Skeletal muscle satellite cell (primary cell): ENCODE measurements around the gene KCNJ8.

ENCODE experiments used
- H3K27me3 ChIP-seq: 2 replicates; pipeline ENCODE4 v1.7.0; 2013; ENCODE audit warnings: low read length; ENCODE audit not compliant: control insufficient read depth, insufficient read depth
- H3K36me3 ChIP-seq: 2 replicates; pipeline ENCODE4 v1.7.0; 2013; ENCODE audit warnings: mild to moderate bottlenecking, control low read depth, low read length; ENCODE audit not compliant: insufficient read depth
- H3K4me1 ChIP-seq: 2 replicates; pipeline ENCODE4 v1.7.0; 2013; ENCODE audit warnings: low read length; ENCODE audit not compliant: control insufficient read depth, insufficient read depth
- H3K4me2 ChIP-seq: 2 replicates; pipeline ENCODE4 v1.7.0; 2013; ENCODE audit warnings: mild to moderate bottlenecking, low read length
- H3K4me3 ChIP-seq: 2 replicates; pipeline ENCODE4 v1.7.0; 2013; ENCODE audit warnings: low read length
- H3K9ac ChIP-seq: 2 replicates; pipeline ENCODE4 v1.7.0; 2013; ENCODE audit warnings: mild to moderate bottlenecking, low read depth, low read length, moderate library complexity
- H3K9me3 ChIP-seq: replicated peaks from 2 replicates; pipeline ENCODE4 v1.7.0; 2013; ENCODE audit warnings: mild to moderate bottlenecking, control low read depth, low read length

The KCNJ8 gene

DNA sequence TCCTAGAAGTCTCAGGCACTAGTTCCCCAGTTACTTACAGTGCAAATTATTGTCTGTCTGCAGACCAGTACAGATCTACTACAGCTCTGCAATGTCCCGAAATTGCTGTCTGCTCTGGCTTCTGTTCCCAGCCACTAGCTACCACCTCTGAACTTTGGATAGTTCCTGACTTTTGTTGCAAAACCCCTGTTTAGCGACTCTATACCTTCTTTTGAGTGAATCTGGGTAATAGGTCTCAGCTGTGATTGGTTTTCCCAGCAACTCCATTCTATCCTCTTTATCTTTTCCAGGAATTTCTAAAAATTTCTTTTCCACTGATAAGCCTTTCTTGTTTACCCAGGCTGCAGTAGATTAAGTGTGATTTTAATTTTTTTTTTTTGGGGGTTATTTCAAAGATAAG, 16.8 kb downstream of the KCNJ8 start:
- H3K4me1 ChIP-seq: no peaks in the 10 kb centered on the region
- H3K9me3 ChIP-seq: no peaks in the 10 kb centered on the region
- no peak overlapping the region for H3K4me3 ChIP-seq
- H3K9ac ChIP-seq: no peak overlapping the region
- H3K36me3 ChIP-seq: no peaks in the 10 kb centered on the region
- H3K4me2 ChIP-seq: no peak overlapping the region
- H3K27me3 ChIP-seq: no peaks in the 10 kb centered on the region

- H3K9me3 ChIP-seq: no peaks in the 10 kb centered on the region
- H3K4me1 ChIP-seq: no peaks in the 10 kb centered on the region
- no peak overlapping the region for H3K9ac ChIP-seq
- H3K4me2 ChIP-seq: no peak overlapping the region
- no peaks in the 10 kb centered on the region for H3K36me3 ChIP-seq
- no peak overlapping the region for H3K4me3 ChIP-seq
- H3K27me3 ChIP-seq: no peaks in the 10 kb centered on the region
Observed at GRCh38 chr12:21756699-21757098, 17.8 kb downstream of the KCNJ8 start.

DNA sequence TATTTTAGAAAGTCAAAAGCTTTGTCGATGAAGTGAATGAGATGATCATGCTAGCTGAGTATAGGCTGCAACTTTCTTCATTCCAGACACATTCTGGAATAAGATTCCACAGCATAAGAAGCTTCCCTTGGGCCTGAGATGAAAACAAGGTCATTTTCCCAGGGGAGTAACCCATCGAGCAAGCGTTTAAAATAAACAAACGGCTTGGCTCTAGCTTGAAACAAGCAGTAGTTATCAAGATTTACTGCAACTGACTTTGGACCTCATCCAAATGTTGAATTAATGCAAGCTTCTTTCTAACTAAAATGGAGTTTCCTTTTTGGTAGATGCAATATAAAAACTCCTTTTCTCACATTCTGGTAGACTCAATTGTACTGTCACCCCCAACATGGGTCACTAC, 23.0 kb downstream of the KCNJ8 start:
- H3K9ac ChIP-seq: no peak overlapping the region
- no peaks in the 10 kb centered on the region for H3K27me3 ChIP-seq
- H3K4me2 ChIP-seq: no peak overlapping the region
- H3K4me3 ChIP-seq: no peak overlapping the region
- no peaks in the 10 kb centered on the region for H3K4me1 ChIP-seq
- no peaks in the 10 kb centered on the region for H3K9me3 ChIP-seq
- no peaks in the 10 kb centered on the region for H3K36me3 ChIP-seq

- no peak overlapping the region for H3K4me3 ChIP-seq
- H3K4me2 ChIP-seq: no peak overlapping the region
- H3K9ac ChIP-seq: no peak overlapping the region
- H3K9me3 ChIP-seq: no peaks in the 10 kb centered on the region
- H3K27me3 ChIP-seq: no peaks in the 10 kb centered on the region
- H3K4me1 ChIP-seq: no peaks in the 10 kb centered on the region
- H3K36me3 ChIP-seq: no peaks in the 10 kb centered on the region
Observed at GRCh38 chr12:21745258-21745657, 29.2 kb downstream of the KCNJ8 start.

GRCh38 chr12:21731144-21731543, 43.4 kb downstream of the KCNJ8 start:
- no peak overlapping the region for H3K4me3 ChIP-seq
- no peaks in the 10 kb centered on the region for H3K4me1 ChIP-seq
- H3K9ac ChIP-seq: no peak overlapping the region
- no peaks in the 10 kb centered on the region for H3K27me3 ChIP-seq
- H3K4me2 ChIP-seq: no peak overlapping the region
- H3K9me3 ChIP-seq: no peaks in the 10 kb centered on the region
- H3K36me3 ChIP-seq: no peaks in the 10 kb centered on the region

- no peak overlapping the region for H3K4me3 ChIP-seq
- H3K4me1 ChIP-seq: no peaks in the 10 kb centered on the region
- H3K36me3 ChIP-seq: no peaks in the 10 kb centered on the region
- H3K27me3 ChIP-seq: no peaks in the 10 kb centered on the region
- no peaks in the 10 kb centered on the region for H3K9me3 ChIP-seq
- no peak overlapping the region for H3K9ac ChIP-seq
- no peak overlapping the region for H3K4me2 ChIP-seq
Observed at GRCh38 chr12:21725731-21726130, 48.8 kb downstream of the KCNJ8 start.

GRCh38 chr12:21718944-21719650, 55.4 kb downstream of the KCNJ8 start:
- H3K9ac ChIP-seq: no peak overlapping the region
- no peak overlapping the region for H3K4me2 ChIP-seq
- H3K27me3 ChIP-seq: no peaks in the 10 kb centered on the region

DNA sequence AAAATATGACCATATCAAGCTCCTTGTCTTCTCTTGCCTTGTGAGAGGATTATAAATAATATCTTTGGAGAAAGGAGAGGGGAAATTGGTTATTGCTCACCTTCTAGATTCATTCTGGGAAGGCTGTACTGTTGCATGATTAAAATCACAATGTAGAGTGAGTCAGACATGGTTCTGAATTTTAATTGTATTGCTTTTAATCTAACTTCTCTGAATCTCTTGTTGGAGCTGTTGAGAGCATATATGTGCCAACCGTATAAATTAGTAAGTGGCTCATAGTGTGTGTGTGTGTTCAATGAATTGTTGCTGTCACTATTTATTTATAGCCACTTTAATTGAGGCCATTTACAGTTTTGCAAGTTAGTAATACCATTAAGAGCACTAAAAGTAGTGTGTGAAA, 56.1 kb downstream of the KCNJ8 start:
- no peaks in the 10 kb centered on the region for H3K9me3 ChIP-seq
- no peaks in the 10 kb centered on the region for H3K36me3 ChIP-seq
- H3K4me1 ChIP-seq: peaks cover 3% of the 10 kb centered on the region
- H3K4me3 ChIP-seq: no peak overlapping the region
- no peaks in the 10 kb centered on the region for H3K27me3 ChIP-seq
- H3K4me2 ChIP-seq: no peak overlapping the region
- no peak overlapping the region for H3K9ac ChIP-seq

More at GRCh38 chr12:21718944-21719650, 55.4 kb downstream of the KCNJ8 start:
- peaks cover 3% of the 10 kb centered on the region for H3K4me1 ChIP-seq
- H3K36me3 ChIP-seq: no peaks in the 10 kb centered on the region
- no peak overlapping the region for H3K4me3 ChIP-seq
- H3K9me3 ChIP-seq: no peaks in the 10 kb centered on the region

GRCh38 chr12:21717767-21718166, 56.7 kb downstream of the KCNJ8 start:
- H3K4me2 ChIP-seq: no peak overlapping the region

GRCh38 chr12:21715386-21715785, 59.1 kb downstream of the KCNJ8 start:
- Histone ChIP-seq H3K4me2 (no peak overlapping the region), H3K4me3 (no peak overlapping the region), H3K36me3 (no peaks in the 10 kb centered on the region), H3K9ac (no peak overlapping the region), H3K27me3 (no peaks in the 10 kb centered on the region), H3K4me1 (peaks cover 7% of the 10 kb centered on the region), H3K9me3 (no peaks in the 10 kb centered on the region)

More at GRCh38 chr12:21717767-21718166, 56.7 kb downstream of the KCNJ8 start:
- Histone ChIP-seq H3K36me3 (no peaks in the 10 kb centered on the region), H3K4me3 (no peak overlapping the region), H3K9me3 (no peaks in the 10 kb centered on the region), H3K9ac (no peak overlapping the region), H3K27me3 (no peaks in the 10 kb centered on the region), H3K4me1 (peaks cover 3% of the 10 kb centered on the region)
